Dendritic cell treated with granulocyte-macrophage colony-stimulating factor and Interleukin-4, amounts not matched to agents 40 ng/mL and 50 ng/mL, for 4 days (primary cell): Measurements from ENCODE around the gene ABI3BP.
"Not testable (repeated sequence)": the region's sequence is repeated elsewhere in the genome, so short reads cannot be mapped to it uniquely, and the experiment has no call there.

Experiments
- H3K27ac Mint-ChIP-seq: one replicate; pipeline ENCODE4 v1.8.0; 2022; ENCODE audit warnings: mild to moderate bottlenecking, mixed read lengths
- H3K27me3 Mint-ChIP-seq: one replicate; pipeline ENCODE4 v1.8.0; 2022; ENCODE audit warnings: mild to moderate bottlenecking, mixed read lengths
- H3K36me3 Mint-ChIP-seq: one replicate; pipeline ENCODE4 v1.8.0; 2022; ENCODE audit warnings: low read depth, mixed read lengths
- H3K4me1 Mint-ChIP-seq: one replicate; pipeline ENCODE4 v1.8.0; 2022; ENCODE audit warnings: low read depth, mixed read lengths
- H3K4me3 Mint-ChIP-seq: one replicate; pipeline ENCODE4 v1.8.0; 2022; ENCODE audit warnings: mild to moderate bottlenecking, moderate library complexity, mixed read lengths
- H3K9me3 Mint-ChIP-seq: one replicate; pipeline ENCODE4 v1.8.0; 2022; ENCODE audit warnings: mixed read lengths
- intact Hi-C: fragments of 100-400 bp; cut with micrococcal nuclease; formaldehyde crosslinking; loops from one replicate; pipeline ENCODE4 v1.15.0; 2022

ABI3BP gene

DNA sequence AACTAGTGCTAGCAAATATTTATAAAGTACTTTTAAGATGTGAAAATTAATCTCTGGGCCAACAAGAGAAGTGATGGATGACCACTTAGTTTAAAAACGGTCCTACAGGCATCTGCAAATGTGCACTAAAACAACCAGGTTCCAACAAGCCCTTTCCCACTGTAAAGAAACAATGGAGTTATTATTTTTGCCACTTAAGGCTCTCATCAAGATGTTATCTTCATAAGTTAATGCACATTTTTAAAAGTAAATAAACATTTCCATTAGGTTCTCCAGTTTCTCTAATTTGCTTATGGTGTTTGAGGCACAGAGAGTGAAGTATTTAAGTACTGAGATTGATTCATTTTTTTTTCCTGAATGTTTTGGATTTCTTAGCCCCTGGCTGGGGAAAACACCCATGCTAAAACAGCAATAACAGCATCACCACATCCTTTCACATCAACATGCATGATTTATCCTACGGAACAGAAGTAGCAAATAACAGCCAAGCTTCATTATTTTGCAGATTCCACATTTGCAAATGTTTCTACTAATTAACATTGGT is 20.8 kb downstream of the ABI3BP start:
- Mint-ChIP-seq H3K9me3 (no peaks in the 10 kb centered on the region), H3K4me3 (no peak overlapping the region), H3K27ac (no peak overlapping the region), H3K36me3 (no peaks in the 10 kb centered on the region), H3K4me1 (no peaks in the 10 kb centered on the region), H3K27me3 (no peaks in the 10 kb centered on the region)
- intact Hi-C loops = no loop called here

DNA sequence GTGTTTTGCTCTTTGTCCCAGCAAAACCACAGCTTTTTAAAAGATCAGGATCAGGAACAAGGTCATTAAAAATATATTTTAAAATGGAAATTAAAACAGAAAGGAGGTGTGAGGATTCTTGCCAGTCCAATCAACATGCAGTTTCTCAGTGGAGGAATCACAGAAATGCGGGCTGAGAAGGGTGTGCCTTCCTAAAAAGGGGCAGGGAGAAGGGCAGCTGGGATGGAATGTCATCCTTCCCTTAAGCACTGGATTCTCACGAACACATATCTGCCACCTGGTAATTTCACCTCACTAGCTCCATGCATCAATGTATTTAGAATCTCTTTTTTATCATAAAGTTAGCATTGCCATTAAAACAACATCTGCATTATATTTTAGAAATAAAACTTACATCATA is 21.4 kb downstream of the ABI3BP start:
- Mint-ChIP-seq H3K27me3 (no peaks in the 10 kb centered on the region), H3K27ac (no peak overlapping the region), H3K9me3 (no peaks in the 10 kb centered on the region), H3K36me3 (no peaks in the 10 kb centered on the region), H3K4me1 (no peaks in the 10 kb centered on the region), H3K4me3 (no peak overlapping the region)
- intact Hi-C loops = no loop called here

DNA sequence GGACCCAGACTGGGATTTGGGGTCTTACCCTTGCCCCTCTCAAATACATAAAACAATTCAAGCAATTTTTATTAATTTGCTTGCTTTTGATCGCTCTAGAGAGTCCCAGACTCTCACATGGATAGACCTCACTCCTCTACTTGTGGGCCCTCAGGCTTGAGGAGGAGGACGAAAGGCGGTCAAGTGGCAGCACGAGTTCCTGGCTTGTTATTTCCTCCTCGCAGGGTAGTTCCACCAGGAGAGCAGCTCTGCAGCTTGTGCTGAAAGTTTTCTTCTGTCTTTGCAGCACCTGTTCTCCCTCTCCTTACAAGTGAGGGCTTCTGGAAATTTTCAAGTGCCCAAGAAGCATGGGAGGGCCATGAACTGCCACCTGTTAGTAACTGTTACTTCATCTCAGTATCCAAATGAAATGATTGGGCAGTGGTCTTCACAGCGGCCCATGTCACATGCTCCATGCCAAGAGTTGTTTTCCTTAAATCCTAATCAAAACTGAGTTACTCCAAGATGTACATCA is 22.7 kb downstream of the ABI3BP start:
- Mint-ChIP-seq H3K27me3 (no peaks in the 10 kb centered on the region), H3K36me3 (no peaks in the 10 kb centered on the region), H3K4me3 (no peak overlapping the region), H3K4me1 (no peaks in the 10 kb centered on the region), H3K27ac (no peak overlapping the region), H3K9me3 (no peaks in the 10 kb centered on the region)
- intact Hi-C loops = no loop called here

DNA sequence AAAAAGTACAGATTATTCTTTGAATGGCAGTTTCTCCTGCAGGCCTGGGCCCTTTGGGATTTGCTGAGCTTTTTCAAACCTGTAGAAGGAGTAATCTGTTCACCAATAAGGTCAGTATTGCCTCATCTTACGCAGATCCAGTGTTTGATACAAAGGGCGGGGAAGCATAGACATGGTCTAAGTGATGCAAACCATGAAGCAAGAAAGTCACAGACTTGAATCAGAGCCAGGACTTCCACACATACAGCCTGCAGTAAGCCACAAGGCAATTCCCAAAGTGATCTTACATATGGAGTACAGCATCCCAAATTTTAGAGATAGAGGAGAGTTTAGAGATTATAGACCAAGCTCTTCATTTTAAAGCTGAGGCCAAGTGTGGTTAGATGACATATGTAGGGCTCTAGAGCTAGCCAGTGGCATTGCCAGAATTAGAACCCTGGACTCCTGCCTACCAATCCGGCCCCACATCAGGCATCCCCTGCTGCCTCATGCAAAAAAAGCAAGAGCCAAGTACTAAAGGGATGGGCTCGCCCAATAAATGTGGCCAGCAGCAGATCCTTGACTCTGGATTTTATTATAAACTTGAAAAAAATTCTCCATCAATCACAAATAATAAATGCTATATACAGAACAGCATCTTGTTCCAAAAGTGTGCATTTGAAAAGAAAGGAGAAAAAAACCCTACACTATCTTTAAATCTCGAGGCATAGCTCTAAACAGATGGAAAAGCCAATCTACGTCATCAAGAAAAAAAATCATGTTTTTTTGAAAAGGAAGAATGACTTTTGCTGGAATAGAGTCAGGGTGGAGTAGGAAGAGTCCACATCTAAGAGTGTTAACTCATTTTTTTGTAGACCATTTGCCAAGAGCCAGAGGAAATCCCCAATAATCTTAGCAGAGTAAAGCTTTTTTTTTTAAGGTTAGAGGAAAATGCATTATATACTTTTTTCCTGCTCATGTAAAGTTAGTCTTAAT is 24.0 kb downstream of the ABI3BP start:
- intact Hi-C loops = no loop called here
- no peaks in the 10 kb centered on the region for H3K4me1 Mint-ChIP-seq
- no peaks in the 10 kb centered on the region for H3K36me3 Mint-ChIP-seq
- H3K9me3 Mint-ChIP-seq = no peaks in the 10 kb centered on the region
- no peak overlapping the region for H3K4me3 Mint-ChIP-seq
- no peak overlapping the region for H3K27ac Mint-ChIP-seq
- H3K27me3 Mint-ChIP-seq = no peaks in the 10 kb centered on the region

DNA sequence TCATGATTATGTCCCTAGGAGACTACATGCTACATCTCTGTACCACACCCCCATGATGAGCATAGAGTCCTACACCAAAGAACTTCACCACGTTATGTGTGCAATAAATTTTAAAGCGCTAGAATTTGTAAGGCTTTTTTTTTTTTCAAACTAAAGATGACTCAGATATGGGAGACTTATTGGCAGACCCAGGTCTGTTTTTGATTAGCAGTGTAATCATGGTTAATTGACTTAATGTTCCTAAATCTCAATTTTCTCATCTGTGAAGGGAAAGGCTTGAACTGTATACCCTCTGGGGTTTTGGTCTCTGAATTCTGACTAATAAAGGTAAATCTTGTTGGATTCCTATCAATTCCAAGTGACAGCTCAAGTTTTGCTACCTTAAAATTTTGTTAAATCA is 26.4 kb downstream of the ABI3BP start:
- Mint-ChIP-seq H3K4me1 (no peaks in the 10 kb centered on the region), H3K27me3 (no peaks in the 10 kb centered on the region), H3K4me3 (no peak overlapping the region), H3K27ac (no peak overlapping the region), H3K36me3 (no peaks in the 10 kb centered on the region), H3K9me3 (no peaks in the 10 kb centered on the region)
- intact Hi-C loops = no loop called here

DNA sequence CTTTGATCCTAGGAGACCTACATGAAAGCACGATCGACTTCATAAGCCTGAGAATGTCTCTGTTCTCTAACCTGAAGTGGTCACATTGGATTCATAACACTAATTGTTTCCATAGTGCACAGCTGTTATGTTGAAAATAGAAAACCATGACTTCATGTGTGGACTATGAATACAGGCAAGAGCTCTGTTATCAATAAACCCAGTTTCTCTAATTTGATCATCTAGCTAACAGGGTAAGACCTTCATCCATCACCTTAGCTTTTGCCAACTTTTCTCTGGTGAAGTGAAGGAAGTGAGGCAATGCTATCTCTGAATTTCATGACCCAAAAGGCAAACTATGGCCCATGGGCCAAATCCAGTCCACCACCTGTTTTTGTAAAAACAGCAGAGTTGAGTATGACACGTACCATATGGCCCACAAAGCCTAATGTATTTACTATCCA is 27.2 kb downstream of the ABI3BP start:
- no peak overlapping the region for H3K4me3 Mint-ChIP-seq
- intact Hi-C loops = no loop called here
- no peaks in the 10 kb centered on the region for H3K9me3 Mint-ChIP-seq
- no peak overlapping the region for H3K27ac Mint-ChIP-seq
- no peaks in the 10 kb centered on the region for H3K36me3 Mint-ChIP-seq
- H3K4me1 Mint-ChIP-seq = no peaks in the 10 kb centered on the region
- no peaks in the 10 kb centered on the region for H3K27me3 Mint-ChIP-seq

DNA sequence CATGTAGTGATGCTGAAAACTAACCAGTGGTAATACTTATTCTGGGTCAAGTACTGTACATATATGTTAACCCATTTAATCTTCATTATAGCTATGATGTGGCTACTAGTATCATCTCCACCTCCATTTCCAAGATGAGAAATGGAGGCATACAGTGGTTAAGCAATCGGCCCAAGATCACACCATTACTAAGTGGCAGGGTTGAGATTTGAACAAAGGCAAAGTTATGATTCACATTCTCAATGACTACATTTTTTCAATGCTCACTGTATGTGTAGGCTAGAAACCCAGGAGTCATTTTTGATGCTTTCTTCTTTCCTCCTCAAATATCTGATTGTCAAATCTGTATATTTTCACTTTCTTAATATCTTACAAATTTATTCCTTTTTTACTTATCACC is 30.2 kb downstream of the ABI3BP start:
- no peak overlapping the region for H3K4me3 Mint-ChIP-seq
- peaks cover 11% of the 10 kb centered on the region for H3K9me3 Mint-ChIP-seq
- H3K27me3 Mint-ChIP-seq = no peaks in the 10 kb centered on the region
- H3K27ac Mint-ChIP-seq = no peak overlapping the region
- H3K36me3 Mint-ChIP-seq = no peaks in the 10 kb centered on the region
- intact Hi-C loops = no loop called here
- H3K4me1 Mint-ChIP-seq = no peaks in the 10 kb centered on the region

DNA sequence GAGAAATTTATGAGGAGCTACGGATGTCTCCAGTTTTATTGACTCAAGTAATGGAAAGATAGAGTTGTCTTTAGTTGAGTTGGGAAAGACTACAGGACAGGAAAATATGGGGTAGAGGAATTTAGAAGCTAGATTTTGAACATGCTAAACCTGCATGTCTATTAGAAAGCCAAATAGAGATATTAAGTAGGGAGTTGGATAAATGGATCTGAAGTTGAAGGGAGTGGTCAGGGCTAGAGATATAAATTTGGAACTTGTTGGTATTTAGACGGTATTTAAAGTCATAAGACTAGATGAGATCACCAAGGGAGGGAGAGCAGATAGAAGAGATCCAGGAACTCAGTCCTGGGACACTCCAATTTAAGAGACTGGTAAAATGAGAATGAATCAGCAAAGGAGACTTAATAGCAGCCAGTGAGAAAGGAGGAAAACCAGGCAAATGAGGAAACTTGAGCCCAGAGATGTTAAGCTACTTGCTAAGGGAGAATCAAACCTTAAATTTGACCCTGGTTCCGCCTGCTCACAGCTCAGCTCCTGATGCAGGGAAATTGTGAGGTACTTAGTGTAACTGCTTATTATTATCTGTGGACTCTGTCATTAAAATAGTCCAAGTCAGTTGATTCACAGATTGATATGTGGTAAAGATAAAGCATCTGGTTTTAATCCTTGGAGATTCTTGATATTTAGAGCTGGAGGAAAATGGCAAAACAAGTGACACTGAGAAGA is 35.8 kb downstream of the ABI3BP start:
- no peak overlapping the region for H3K27ac Mint-ChIP-seq
- H3K36me3 Mint-ChIP-seq = no peaks in the 10 kb centered on the region
- no peaks in the 10 kb centered on the region for H3K4me1 Mint-ChIP-seq
- H3K9me3 Mint-ChIP-seq = peaks cover 11% of the 10 kb centered on the region
- no peak overlapping the region for H3K4me3 Mint-ChIP-seq
- H3K27me3 Mint-ChIP-seq = no peaks in the 10 kb centered on the region
- intact Hi-C loops = no loop called here

DNA sequence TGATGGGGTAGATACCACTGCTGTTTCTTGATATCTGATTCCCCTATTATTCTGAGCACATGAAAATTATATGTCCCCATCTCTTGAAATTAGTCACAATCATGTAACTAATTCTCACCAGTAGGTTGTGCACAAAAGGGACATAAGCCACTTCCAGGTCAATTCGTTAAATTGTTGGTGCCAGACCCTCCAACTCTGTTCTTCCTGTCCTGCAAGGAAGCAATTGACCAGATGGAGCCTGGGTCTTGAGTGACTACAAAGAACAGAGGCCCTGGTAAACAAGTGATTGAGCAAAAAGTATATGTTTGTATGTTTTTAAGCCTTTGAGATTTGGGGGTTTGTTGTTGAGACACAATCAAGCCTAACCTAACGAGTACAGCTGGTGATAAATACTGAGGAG is 36.9 kb downstream of the ABI3BP start:
- Mint-ChIP-seq H3K36me3 (no peaks in the 10 kb centered on the region), H3K27me3 (no peaks in the 10 kb centered on the region), H3K4me3 (no peak overlapping the region), H3K27ac (no peak overlapping the region), H3K9me3 (peaks cover 11% of the 10 kb centered on the region), H3K4me1 (no peaks in the 10 kb centered on the region)
- intact Hi-C loops = no loop called here

DNA sequence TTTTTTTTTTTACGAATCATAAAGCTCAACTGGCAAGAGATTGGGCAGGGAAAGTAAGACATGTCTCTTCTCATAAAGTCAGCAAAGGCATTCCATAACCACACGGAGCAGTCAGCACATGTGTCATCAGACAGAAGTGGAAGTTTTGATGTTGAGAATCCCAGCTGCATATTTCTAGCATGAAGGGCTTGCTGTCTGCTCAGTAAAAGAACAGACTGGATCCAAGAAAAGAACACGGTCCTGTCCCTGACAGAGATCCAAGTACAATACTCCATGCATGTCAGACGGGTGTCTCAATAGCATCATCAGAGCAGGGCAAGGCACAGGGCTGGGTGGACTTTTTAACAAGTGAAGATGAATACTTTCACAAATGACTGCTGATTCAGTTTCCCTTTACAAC is 38.2 kb downstream of the ABI3BP start:
- Mint-ChIP-seq H3K9me3 (peaks cover 4% of the 10 kb centered on the region), H3K36me3 (no peaks in the 10 kb centered on the region), H3K27me3 (no peaks in the 10 kb centered on the region), H3K4me1 (no peaks in the 10 kb centered on the region), H3K27ac (no peak overlapping the region), H3K4me3 (no peak overlapping the region)
- intact Hi-C loops = no loop called here

DNA sequence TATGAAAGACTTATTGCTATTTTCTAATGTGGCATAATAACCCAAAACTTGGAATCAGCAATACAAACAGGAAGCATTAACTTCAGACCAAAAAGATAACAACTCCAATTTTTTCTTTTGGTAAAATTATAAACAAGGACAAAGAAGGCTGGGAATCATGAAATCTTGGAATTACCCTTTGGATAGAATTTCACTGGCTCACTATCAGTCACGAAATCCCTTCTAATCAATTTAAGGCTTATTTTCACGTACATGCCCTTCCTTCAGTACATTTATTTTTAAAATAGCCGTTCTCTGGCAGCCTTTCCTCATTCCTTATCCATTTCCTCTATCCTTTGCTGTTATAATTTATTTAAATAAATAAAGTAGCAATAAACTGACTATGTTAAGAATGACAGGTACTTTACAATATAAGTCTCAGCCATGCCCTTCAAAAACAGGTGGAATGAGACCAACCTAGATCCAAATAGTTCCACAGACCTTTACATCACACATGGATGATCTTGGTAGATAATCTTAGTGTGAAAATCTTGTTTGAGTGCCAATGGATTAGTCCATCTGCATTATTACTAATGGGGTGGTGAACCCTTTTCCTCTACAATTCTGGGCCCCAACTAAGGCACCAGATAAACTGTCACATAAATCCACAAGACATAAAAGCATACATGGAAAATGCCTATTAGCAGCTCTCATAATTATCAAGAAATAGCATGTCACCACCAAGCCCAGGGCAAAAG is 38.9 kb downstream of the ABI3BP start:
- H3K36me3 Mint-ChIP-seq = no peaks in the 10 kb centered on the region
- intact Hi-C loops = no loop called here
- no peaks in the 10 kb centered on the region for H3K4me1 Mint-ChIP-seq
- H3K27me3 Mint-ChIP-seq = no peaks in the 10 kb centered on the region
- H3K9me3 Mint-ChIP-seq = no peaks in the 10 kb centered on the region
- H3K4me3 Mint-ChIP-seq = no peak overlapping the region
- no peak overlapping the region for H3K27ac Mint-ChIP-seq

DNA sequence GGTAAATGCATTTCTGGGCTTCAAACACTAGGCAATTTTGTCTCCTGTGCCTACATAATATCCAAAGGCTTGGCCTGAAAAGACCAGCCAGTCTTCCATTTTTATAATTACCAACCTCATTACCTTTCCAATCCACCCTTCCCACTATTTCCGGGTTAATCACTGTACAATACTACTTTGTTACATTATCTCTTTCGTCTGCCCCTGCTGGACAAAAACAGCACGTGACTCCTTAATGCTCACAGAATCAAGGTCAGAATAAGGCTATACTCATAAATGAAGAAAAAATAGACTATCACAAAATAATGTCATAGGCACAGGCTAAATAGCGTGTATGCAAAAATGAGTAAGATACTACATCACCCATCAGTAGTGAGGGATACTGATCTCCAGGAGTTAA is 40.1 kb downstream of the ABI3BP start:
- Mint-ChIP-seq H3K9me3 (no peaks in the 10 kb centered on the region), H3K36me3 (no peaks in the 10 kb centered on the region), H3K4me3 (no peak overlapping the region), H3K27me3 (no peaks in the 10 kb centered on the region), H3K27ac (no peak overlapping the region), H3K4me1 (no peaks in the 10 kb centered on the region)
- intact Hi-C loops = no loop called here

DNA sequence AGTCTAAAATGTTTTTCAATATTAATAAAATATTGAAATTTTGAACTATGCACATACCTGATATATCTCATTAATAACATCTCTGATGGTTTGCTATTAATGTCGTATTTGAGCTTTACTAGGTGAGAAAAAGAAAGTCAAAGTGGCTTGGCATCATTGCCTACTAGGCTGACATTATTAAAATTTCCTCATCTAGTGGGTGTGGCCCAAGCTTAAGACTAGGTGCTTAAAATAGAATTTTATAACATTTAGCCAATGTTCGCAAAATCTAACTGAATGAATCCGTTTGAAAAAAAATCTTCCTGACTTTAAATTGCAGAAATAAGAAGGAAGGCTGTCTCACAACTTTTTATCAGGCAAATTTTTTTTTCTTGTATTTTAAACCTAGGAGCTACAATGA is 46.1 kb downstream of the ABI3BP start:
- no peak overlapping the region for H3K4me3 Mint-ChIP-seq
- intact Hi-C loops = no loop called here
- no peaks in the 10 kb centered on the region for H3K9me3 Mint-ChIP-seq

DNA sequence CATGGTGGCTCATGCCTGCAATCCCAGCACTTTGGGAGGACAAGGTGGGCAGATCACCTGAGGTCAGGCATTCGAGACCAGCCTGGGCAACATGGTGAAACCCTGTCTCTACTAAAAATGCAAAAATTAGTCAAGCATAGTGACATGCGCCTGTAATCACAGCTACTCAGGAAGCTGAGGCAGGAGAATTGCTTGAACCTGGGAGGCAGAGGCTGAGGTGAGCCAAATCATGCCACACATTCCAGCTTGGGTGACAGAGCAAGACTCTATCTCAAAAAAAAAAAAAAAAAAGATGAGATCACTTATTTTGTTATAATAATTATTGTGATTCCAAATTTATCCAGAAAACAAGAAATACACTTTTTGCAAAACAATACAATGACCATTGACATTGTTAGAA is 47.1 kb downstream of the ABI3BP start:
- H3K27ac Mint-ChIP-seq, H3K36me3 Mint-ChIP-seq, H3K4me3 Mint-ChIP-seq, H3K9me3 Mint-ChIP-seq, H3K4me1 Mint-ChIP-seq, H3K27me3 Mint-ChIP-seq, intact Hi-C loops: not testable (repeated sequence)

More for the DNA sequence above, 46.1 kb downstream of the ABI3BP start:
- Mint-ChIP-seq H3K4me1 (no peaks in the 10 kb centered on the region), H3K36me3 (no peaks in the 10 kb centered on the region), H3K27me3 (no peaks in the 10 kb centered on the region), H3K27ac (no peak overlapping the region)
